Activated gamma-delta T cell treated with anti-CD3 and anti-CD28 coated beads, Interleukin-2, amount 50 U/mL, for 16 hours (primary cell): ENCODE data around the gene SGSH.
A peak's percentile ranks its signal among the peaks of the same experiment; 100 is the strongest.
"Not testable (repeated sequence)": the region's sequence is repeated elsewhere in the genome, so short reads cannot be mapped to it uniquely, and the experiment has no call there.

Experiments
- DNase-seq: peaks from one replicate; pipeline ENCODE4 v3.0.0-alpha.2; 2020; ENCODE audit warnings: low read depth

SGSH gene

GRCh38 chr17:80210348-80211108, 9.6 kb downstream of the SGSH start:
- DNase-seq: no peak

GRCh38 chr17:80209765-80210164, 10.4 kb downstream of the SGSH start:
- DNase-seq: no peak

- no peak for DNase-seq
These were observed 12.1 kb downstream of the SGSH start for GRCh38 chr17:80208050-80208449.

GRCh38 chr17:80205811-80206210, 14.3 kb downstream of the SGSH start:
- no peak for DNase-seq

GRCh38 chr17:80204626-80205468, 15.3 kb downstream of the SGSH start:
- no peak for DNase-seq

GRCh38 chr17:80203471-80203963, 16.6 kb downstream of the SGSH start:
- no peak for DNase-seq

GRCh38 chr17:80202197-80202596, 17.9 kb downstream of the SGSH start:
- DNase-seq: no peak

- DNase-seq: no peak
These were observed 18.7 kb downstream of the SGSH start for GRCh38 chr17:80201446-80201845.

- DNase-seq: not testable (repeated sequence)
These were observed 20.8 kb downstream of the SGSH start for GRCh38 chr17:80199295-80199694.

- no peak for DNase-seq
These were observed 21.9 kb downstream of the SGSH start for GRCh38 chr17:80198144-80198661.

- DNase-seq: no peak
These were observed 23.5 kb downstream of the SGSH start for GRCh38 chr17:80196652-80197051.

GRCh38 chr17:80195671-80196529, 24.2 kb downstream of the SGSH start:
- peak; percentile 53 for DNase-seq

- DNase-seq: no peak
These were observed 25.0 kb downstream of the SGSH start for GRCh38 chr17:80195141-80195540.

- DNase-seq: no peak
These were observed 28.1 kb downstream of the SGSH start for GRCh38 chr17:80191865-80192661.

- no peak for DNase-seq
These were observed 28.9 kb downstream of the SGSH start for GRCh38 chr17:80191192-80191591.

GRCh38 chr17:80190716-80191115, 29.4 kb downstream of the SGSH start:
- no peak for DNase-seq

- DNase-seq: no peak
These were observed 30.5 kb downstream of the SGSH start for GRCh38 chr17:80189611-80190010.

- DNase-seq: no peak
These were observed 32.6 kb downstream of the SGSH start for GRCh38 chr17:80187515-80187941.

GRCh38 chr17:80187090-80187489, 33.0 kb downstream of the SGSH start:
- no peak for DNase-seq

GRCh38 chr17:80185968-80186367, 34.2 kb downstream of the SGSH start:
- DNase-seq: no peak

GRCh38 chr17:80184423-80184714, 35.8 kb downstream of the SGSH start:
- DNase-seq: no peak
